Stimulated activated effector memory CD8-positive, alpha-beta T cell treated with anti-CD3 and anti-CD28 coated beads, Interleukin-12 subunit alpha, Interleukin-12 subunit beta, amount 100 ng/mL, for 72 hours (primary cell): Measurements from ENCODE around the gene COL19A1.

Source experiments
- ATAC-seq: fragments of 150-1000 bp; cut with Tn5 transposase; 2 replicates; pipeline ENCODE4 v1.10.0; 2021
- DNase-seq, 2 donors: peaks; one replicate each; pipeline ENCODE4 v3.0.0; 2021 to 2022; ENCODE audit warnings: low spot score in 2 of 2
- H3K27ac Mint-ChIP-seq: one replicate; pipeline ENCODE4 v1.8.0; 2022; ENCODE audit warnings: mild to moderate bottlenecking, mixed read lengths
- H3K36me3 Mint-ChIP-seq: one replicate; pipeline ENCODE4 v1.8.0; 2022; ENCODE audit warnings: mild to moderate bottlenecking, mixed read lengths
- H3K4me1 Mint-ChIP-seq: one replicate; pipeline ENCODE4 v1.8.0; 2022; ENCODE audit warnings: mixed read lengths
- H3K4me3 Mint-ChIP-seq: one replicate; pipeline ENCODE4 v1.8.0; 2022; ENCODE audit warnings: mild to moderate bottlenecking, mixed read lengths
- H3K9me3 Mint-ChIP-seq: one replicate; pipeline ENCODE4 v1.8.0; 2022; ENCODE audit warnings: mixed read lengths

Gene COL19A1

DNA sequence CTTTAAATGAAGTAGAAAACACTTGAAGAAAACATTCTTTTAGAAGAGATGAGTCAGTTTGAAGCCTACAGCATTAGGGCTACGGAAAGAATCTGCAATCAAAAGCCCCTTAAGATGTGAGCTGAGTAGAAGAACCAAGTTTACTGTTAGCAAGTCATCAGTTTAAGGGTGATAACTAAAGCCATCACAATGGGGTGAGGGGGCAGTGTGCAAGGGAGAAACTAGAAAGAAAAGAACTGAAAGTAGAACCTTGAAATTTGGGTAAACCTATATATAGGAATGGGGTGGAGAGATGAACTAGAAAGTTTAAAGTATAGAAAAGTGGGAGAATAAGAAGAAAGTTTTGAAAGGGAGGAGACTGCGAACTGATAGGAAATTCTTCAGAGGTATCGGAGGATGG, 212.9 kb downstream of the COL19A1 start:
- no peaks in the 10 kb centered on the region for H3K36me3 Mint-ChIP-seq
- H3K27ac Mint-ChIP-seq: no peak overlapping the region
- H3K4me3 Mint-ChIP-seq: no peak overlapping the region
- DNase-seq (no peak), ATAC-seq (no peak)
- H3K4me1 Mint-ChIP-seq: no peaks in the 10 kb centered on the region
- no peaks in the 10 kb centered on the region for H3K9me3 Mint-ChIP-seq

DNA sequence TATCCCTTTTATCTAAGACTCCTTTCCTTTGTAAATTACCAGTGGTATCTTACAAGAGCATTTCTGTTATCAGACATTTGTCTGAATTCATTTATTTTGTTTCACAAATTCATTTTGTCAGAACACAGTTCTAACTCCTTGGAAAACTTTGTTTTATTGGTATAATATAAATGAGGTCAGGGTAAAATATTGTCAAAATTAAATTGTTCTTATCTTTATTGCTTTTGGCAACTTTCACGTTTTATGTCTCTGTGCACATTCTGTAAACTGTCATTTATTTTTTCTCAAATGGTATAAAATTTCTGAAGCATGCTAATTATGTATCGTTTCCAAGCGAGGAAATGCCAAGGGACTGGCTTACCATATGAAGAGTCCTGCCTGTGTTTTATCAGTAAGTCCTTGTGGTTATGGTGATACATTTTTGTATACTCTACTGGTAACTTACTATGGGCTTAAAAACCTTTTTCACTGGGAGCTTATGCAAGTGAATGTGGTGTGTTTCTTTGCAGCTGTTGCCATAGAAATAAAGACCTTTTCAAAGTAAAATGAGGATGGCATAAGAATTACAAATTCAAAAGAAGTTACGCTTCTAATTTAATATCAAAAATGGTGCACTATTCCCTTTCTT, 214.2 kb downstream of the COL19A1 start:
- no peak overlapping the region for H3K4me3 Mint-ChIP-seq

DNA sequence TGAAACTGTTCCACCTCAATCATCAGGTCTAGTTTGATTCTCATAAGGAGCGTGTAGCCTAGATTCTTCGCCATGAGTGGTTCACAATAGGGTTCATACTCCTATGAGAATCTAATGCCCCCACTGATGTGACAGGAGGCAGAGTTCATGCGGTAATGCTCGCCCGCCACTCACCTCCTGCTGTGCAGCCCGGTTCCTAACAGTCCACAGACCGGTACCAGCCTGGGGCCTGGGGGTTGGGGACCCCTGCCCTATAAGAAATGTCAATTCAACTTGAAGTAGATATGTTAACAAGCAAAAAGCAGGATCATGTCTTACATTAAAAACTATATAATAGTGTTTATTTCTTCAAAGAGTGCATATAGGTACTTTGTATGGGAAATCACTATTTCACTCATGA, 216.5 kb downstream of the COL19A1 start:
- Mint-ChIP-seq H3K9me3 (no peaks in the 10 kb centered on the region), H3K36me3 (no peaks in the 10 kb centered on the region), H3K4me3 (no peak overlapping the region), H3K4me1 (no peaks in the 10 kb centered on the region), H3K27ac (no peak overlapping the region)
- ATAC-seq (no peak), DNase-seq (no peak)

More for the DNA sequence above, 214.2 kb downstream of the COL19A1 start:
- no peak for ATAC-seq
- no peaks in the 10 kb centered on the region for H3K9me3 Mint-ChIP-seq
- no peaks in the 10 kb centered on the region for H3K4me1 Mint-ChIP-seq
- no peak for DNase-seq
- no peaks in the 10 kb centered on the region for H3K36me3 Mint-ChIP-seq
- no peak overlapping the region for H3K27ac Mint-ChIP-seq

DNA sequence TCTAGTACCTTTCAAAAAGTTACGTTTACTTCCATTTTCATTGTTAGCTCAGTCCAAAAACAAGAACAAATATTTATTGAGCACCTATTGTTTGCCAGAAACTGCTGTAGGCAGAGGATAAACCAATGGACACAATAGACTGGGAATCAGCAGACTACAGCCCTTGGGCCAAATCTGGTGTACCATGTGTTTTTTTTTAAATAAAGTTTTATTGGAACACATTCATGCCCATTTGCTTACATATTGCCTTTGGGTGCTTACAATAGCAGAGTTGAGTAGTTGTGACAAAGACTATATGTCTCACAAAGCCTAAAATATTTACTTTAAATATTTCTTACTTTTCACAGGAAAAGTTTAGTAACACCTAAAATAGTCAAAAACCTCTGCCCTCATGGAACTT, 220.4 kb downstream of the COL19A1 start:
- H3K27ac Mint-ChIP-seq: no peak overlapping the region
- no peaks in the 10 kb centered on the region for H3K4me1 Mint-ChIP-seq
- no peak overlapping the region for H3K4me3 Mint-ChIP-seq
- no peaks in the 10 kb centered on the region for H3K9me3 Mint-ChIP-seq
- no peaks in the 10 kb centered on the region for H3K36me3 Mint-ChIP-seq
- no peak for DNase-seq
- ATAC-seq: no peak

- Mint-ChIP-seq H3K36me3 (no peaks in the 10 kb centered on the region), H3K9me3 (no peaks in the 10 kb centered on the region), H3K4me3 (no peak overlapping the region), H3K4me1 (no peaks in the 10 kb centered on the region), H3K27ac (no peak overlapping the region)
- no peak for ATAC-seq
- no peak for DNase-seq
Measured at GRCh38 chr6:70094156-70094555, 227.8 kb downstream of the COL19A1 start.

DNA sequence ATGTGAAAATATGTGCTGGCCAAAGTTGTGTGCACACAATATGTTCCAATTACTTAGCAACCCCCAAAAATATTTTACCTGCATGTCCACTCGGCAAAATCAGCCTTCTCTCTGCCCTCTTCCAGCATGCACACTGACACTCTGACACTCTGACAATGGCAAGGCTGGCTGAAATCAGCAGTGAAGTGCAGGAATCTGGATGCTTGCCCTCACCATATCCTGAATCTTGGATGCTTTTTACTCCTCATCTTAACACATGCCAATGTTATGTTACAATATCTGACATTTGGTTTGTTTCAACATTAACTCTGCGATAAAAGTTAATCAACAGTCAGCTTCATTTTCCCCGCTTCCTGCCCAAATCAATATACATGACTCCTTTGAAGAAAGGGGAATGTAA, 233.4 kb downstream of the COL19A1 start:
- H3K27ac Mint-ChIP-seq: no peak overlapping the region
- H3K4me1 Mint-ChIP-seq: no peaks in the 10 kb centered on the region
- no peaks in the 10 kb centered on the region for H3K9me3 Mint-ChIP-seq
- no peak for ATAC-seq
- H3K4me3 Mint-ChIP-seq: no peak overlapping the region
- DNase-seq: no peak
- H3K36me3 Mint-ChIP-seq: no peaks in the 10 kb centered on the region

DNA sequence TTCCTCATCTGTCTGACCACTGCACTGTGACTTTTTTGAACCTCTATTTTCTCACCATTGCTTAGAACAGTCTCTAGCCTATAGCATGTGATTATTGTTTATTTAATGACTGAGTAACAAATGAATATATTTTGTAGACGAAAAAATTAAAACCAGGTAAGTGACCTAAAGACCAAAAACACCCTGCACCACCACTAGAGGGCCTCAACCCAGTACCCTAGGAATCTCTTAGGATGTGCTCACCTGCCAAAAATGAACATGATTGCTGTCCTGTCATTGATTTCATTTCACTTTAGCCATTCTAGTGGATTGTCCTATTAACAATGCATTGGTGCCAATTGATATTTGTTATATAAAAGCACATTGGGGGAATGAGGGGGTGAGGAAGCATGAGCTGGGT, 237.4 kb downstream of the COL19A1 start:
- no peak overlapping the region for H3K4me3 Mint-ChIP-seq
- no peaks in the 10 kb centered on the region for H3K9me3 Mint-ChIP-seq
- DNase-seq: no peak
- H3K36me3 Mint-ChIP-seq: no peaks in the 10 kb centered on the region
- ATAC-seq: no peak
- no peak overlapping the region for H3K27ac Mint-ChIP-seq
- H3K4me1 Mint-ChIP-seq: no peaks in the 10 kb centered on the region

- H3K9me3 Mint-ChIP-seq: no peaks in the 10 kb centered on the region
- no peaks in the 10 kb centered on the region for H3K36me3 Mint-ChIP-seq
- no peak overlapping the region for H3K27ac Mint-ChIP-seq
- ATAC-seq: no peak
- H3K4me3 Mint-ChIP-seq: no peak overlapping the region
- no peak for DNase-seq
- H3K4me1 Mint-ChIP-seq: no peaks in the 10 kb centered on the region
Measured at GRCh38 chr6:70107852-70108629, 241.7 kb downstream of the COL19A1 start.

DNA sequence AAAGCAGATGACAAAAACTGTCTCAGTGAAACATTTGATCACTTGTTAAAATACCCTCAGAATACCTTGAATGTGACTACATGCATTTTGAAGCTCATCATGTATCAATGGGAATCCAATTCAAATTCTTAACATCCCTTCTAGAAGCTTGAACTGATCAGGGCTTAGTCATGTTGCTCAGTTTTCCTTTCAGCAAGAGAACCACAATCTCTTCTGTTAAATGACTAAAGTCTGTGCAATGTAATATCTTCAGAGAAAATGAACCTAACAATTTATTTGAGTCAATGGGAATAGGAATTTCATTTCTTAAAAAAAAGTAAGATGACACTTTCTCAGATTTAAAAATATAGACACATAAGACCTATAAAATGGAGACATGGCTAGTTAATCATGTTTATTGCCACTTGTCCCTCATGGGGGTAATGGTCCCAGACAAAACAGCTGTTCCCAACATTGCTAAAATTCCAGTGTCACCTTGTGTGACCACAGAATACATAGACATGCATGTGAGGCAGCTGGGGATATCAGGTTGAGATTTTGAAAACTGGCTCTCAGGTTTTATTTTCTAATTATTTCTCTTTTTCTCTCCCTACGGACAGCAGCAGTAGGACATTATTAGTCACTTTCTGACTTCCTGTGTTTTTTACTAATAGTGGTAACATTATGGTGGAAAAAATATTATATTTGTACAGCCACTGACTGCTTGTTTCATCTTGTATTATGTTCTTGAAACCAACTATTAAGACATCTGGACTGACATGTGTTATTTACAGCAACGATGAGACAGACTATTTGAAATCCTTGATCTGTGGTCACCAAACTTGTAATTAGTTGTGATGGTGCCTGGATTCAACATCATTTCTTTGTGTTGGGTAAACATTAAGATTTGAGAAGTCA, 244.0 kb downstream of the COL19A1 start:
- no peak for ATAC-seq
- Mint-ChIP-seq H3K9me3 (no peaks in the 10 kb centered on the region), H3K4me3 (no peak overlapping the region), H3K4me1 (no peaks in the 10 kb centered on the region), H3K36me3 (no peaks in the 10 kb centered on the region), H3K27ac (no peak overlapping the region)
- no peak for DNase-seq

- H3K4me1 Mint-ChIP-seq: no peaks in the 10 kb centered on the region
- DNase-seq: no peak
- H3K36me3 Mint-ChIP-seq: no peaks in the 10 kb centered on the region
- no peaks in the 10 kb centered on the region for H3K9me3 Mint-ChIP-seq
- no peak overlapping the region for H3K27ac Mint-ChIP-seq
- ATAC-seq: no peak
- H3K4me3 Mint-ChIP-seq: no peak overlapping the region
Measured at GRCh38 chr6:70111737-70112136, 245.4 kb downstream of the COL19A1 start.

GRCh38 chr6:70112716-70113115, 246.4 kb downstream of the COL19A1 start:
- DNase-seq (no peak), ATAC-seq (no peak)
- no peak overlapping the region for H3K4me3 Mint-ChIP-seq
- H3K9me3 Mint-ChIP-seq: no peaks in the 10 kb centered on the region
- no peak overlapping the region for H3K27ac Mint-ChIP-seq
- H3K36me3 Mint-ChIP-seq: no peaks in the 10 kb centered on the region
- no peaks in the 10 kb centered on the region for H3K4me1 Mint-ChIP-seq

GRCh38 chr6:70113171-70113570, 246.8 kb downstream of the COL19A1 start:
- no peaks in the 10 kb centered on the region for H3K36me3 Mint-ChIP-seq
- H3K4me3 Mint-ChIP-seq: no peak overlapping the region
- H3K27ac Mint-ChIP-seq: no peak overlapping the region
- ATAC-seq (no peak), DNase-seq (no peak)
- H3K4me1 Mint-ChIP-seq: no peaks in the 10 kb centered on the region
- H3K9me3 Mint-ChIP-seq: no peaks in the 10 kb centered on the region

GRCh38 chr6:70118670-70119069, 252.3 kb downstream of the COL19A1 start:
- Mint-ChIP-seq H3K36me3 (no peaks in the 10 kb centered on the region), H3K9me3 (no peaks in the 10 kb centered on the region), H3K27ac (no peak overlapping the region), H3K4me1 (no peaks in the 10 kb centered on the region), H3K4me3 (no peak overlapping the region)
- DNase-seq (no peak), ATAC-seq (no peak)

GRCh38 chr6:70119218-70119835, 253.0 kb downstream of the COL19A1 start:
- no peaks in the 10 kb centered on the region for H3K9me3 Mint-ChIP-seq
- H3K4me3 Mint-ChIP-seq: no peak overlapping the region
- ATAC-seq: no peak
- DNase-seq: no peak
- H3K4me1 Mint-ChIP-seq: no peaks in the 10 kb centered on the region
- H3K36me3 Mint-ChIP-seq: no peaks in the 10 kb centered on the region
- no peak overlapping the region for H3K27ac Mint-ChIP-seq

DNA sequence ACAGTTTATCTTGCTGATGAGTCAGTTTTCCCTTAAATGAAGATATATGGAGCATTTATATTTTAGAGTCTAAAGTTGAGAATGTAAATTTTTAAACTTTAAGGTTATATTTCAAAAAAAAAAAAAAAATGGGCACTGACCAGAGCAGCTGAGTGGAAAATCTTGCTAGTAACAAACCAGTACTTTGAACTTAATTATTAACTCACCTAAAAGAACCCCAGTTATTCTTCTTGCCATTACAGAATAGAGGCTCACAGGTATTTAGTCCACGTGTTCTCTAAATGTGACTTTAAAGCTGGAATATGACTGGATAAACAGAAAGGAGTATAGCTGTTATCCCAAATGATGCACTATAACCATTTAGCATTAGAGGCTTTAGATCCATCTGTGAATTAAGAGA, 258.1 kb downstream of the COL19A1 start:
- H3K27ac Mint-ChIP-seq: no peak overlapping the region

More for the DNA sequence above, 258.1 kb downstream of the COL19A1 start:
- ATAC-seq (no peak), DNase-seq (no peak)
- Mint-ChIP-seq H3K4me3 (no peak overlapping the region), H3K4me1 (no peaks in the 10 kb centered on the region), H3K9me3 (no peaks in the 10 kb centered on the region), H3K36me3 (no peaks in the 10 kb centered on the region)
